HPDE6-E6E7 (cell line): ENCODE data around the gene APH1A.
"Not testable (repeated sequence)": the region's sequence is repeated elsewhere in the genome, so short reads cannot be mapped to it uniquely, and the experiment has no call there.

ENCODE experiments used
- DNase-seq: peaks from one replicate; pipeline ENCODE4 v3.0.0; 2011; ENCODE audit warnings: missing footprints; ENCODE audit errors: extremely low spot score

APH1A gene

GRCh38 chr1:150268340-150268704, 494 bp downstream of the APH1A start:
- DNase-seq = no peak

- DNase-seq = no peak
Measured at GRCh38 chr1:150267896-150268295, 920 bp downstream of the APH1A start.

- no peak for DNase-seq
Measured at GRCh38 chr1:150263549-150263948, 5.3 kb downstream of the APH1A start.

GRCh38 chr1:150262388-150263320, 6.2 kb downstream of the APH1A start:
- peak; percentile 61 for DNase-seq

- DNase-seq = no peak
Measured at GRCh38 chr1:150261367-150261766, 7.4 kb downstream of the APH1A start.

GRCh38 chr1:150259758-150260669, 8.8 kb downstream of the APH1A start:
- DNase-seq = peak; percentile 66

GRCh38 chr1:150259217-150259616, 9.6 kb downstream of the APH1A start:
- no peak for DNase-seq

- DNase-seq = no peak
Measured at GRCh38 chr1:150257624-150258585, 10.9 kb downstream of the APH1A start, which contains the start of gene CA14. TSS of gene CA14 (plus strand) at chr1:150257774. CDS start at chr1:150258129, 355 bp downstream.

- DNase-seq = no peak
Measured at GRCh38 chr1:150256554-150257341, 12.1 kb downstream of the APH1A start.

- no peak for DNase-seq
Measured at GRCh38 chr1:150256198-150256553, 12.6 kb downstream of the APH1A start.

- DNase-seq = no peak
Measured at GRCh38 chr1:150249936-150250335, 18.9 kb downstream of the APH1A start.

- no peak for DNase-seq
Measured at GRCh38 chr1:150243003-150243402, 25.8 kb downstream of the APH1A start.

- DNase-seq = no peak
Measured at GRCh38 chr1:150237746-150238145, 31.1 kb downstream of the APH1A start.

- not testable (repeated sequence) for DNase-seq
Measured at GRCh38 chr1:150237176-150237575, 31.6 kb downstream of the APH1A start.

- DNase-seq = no peak
Measured at GRCh38 chr1:150236614-150237100, 32.2 kb downstream of the APH1A start.

- peak; percentile 98 for DNase-seq
Measured at GRCh38 chr1:150235852-150236613, 32.8 kb downstream of the APH1A start, which contains the start of gene ANP32E. TSS of gene ANP32E (minus strand) at chr1:150236112. CDS start at chr1:150235786, 326 bp downstream.

GRCh38 chr1:150235294-150235851, 33.4 kb downstream of the APH1A start:
- no peak for DNase-seq

- DNase-seq = peak; percentile 63
Measured at GRCh38 chr1:150234566-150235293, 34.1 kb downstream of the APH1A start.

- no peak for DNase-seq
Measured at GRCh38 chr1:150234309-150234565, 34.6 kb downstream of the APH1A start.
